B cell (primary cell): ENCODE data around the gene KIAA1217. TPM values are rescaled to one million over a fixed set of nuclear protein-coding genes. Genes with fewer than 3 reads are reported as not detected.

Experiments
- ATAC-seq: fragments of 200-7000 bp; cut with Tn5 transposase; one replicate; pipeline ENCODE4 v1.10.0; 2021; ENCODE audit warnings: low read depth, mild to moderate bottlenecking, moderate number of reproducible peaks, moderate library complexity
- CTCF ChIA-PET: fragments of 350-600 bp; sonication (Branson Sonifier 250); formaldehyde crosslinking; loops from one replicate; lab custom pipeline; 2021; ENCODE audit warnings: antibody characterized with exemption, inconsistent platforms; lab: Charles Lee
- POLR2A ChIA-PET: fragments of 350-600 bp; sonication (Branson Sonifier 250); formaldehyde crosslinking; loops from one replicate; lab custom pipeline; 2021; ENCODE audit warnings: antibody characterized with exemption; lab: Charles Lee
- DNase-seq: peaks from one replicate; pipeline ENCODE4 v3.0.0; 2013
- H2AFZ ChIP-seq: 2 replicates; pipeline ENCODE4 v1.6.1; 2012; ENCODE audit warnings: mild to moderate bottlenecking, low read depth, low read length; ENCODE audit not compliant: insufficient read depth, poor library complexity, severe bottlenecking
- H3K27ac ChIP-seq, 2 donors: 1 replicate in 1 of 2; 2 replicates in 1 of 2; pipeline ENCODE4 v1.5.1; 2012 to 2013; ENCODE audit warnings: low read length in 2 of 2, mild to moderate bottlenecking in 2 of 2, moderate library complexity in 1 of 2
- H3K27me3 ChIP-seq, 4 experiments: fragments of 200-600 bp in 1 of 4; sonication (generic) in 1 of 4; replicated peaks in 1 of 4; 1 replicate in 2 of 4; 2 replicates in 2 of 4; pipeline versions ENCODE4 v1.6.1 to v1.7.0; 2013 to 2016; ENCODE audit warnings: low read length in 3 of 4, mild to moderate bottlenecking in 2 of 4, mixed read lengths in 1 of 4, moderate library complexity in 1 of 4; ENCODE audit not compliant: insufficient read depth in 4 of 4, control insufficient read depth in 3 of 4; ENCODE audit errors: control extremely low read depth in 1 of 4
- H3K36me3 ChIP-seq, 2 experiments: replicated peaks in 1 of 2; 1 replicate in 1 of 2; 2 replicates in 1 of 2; pipeline versions ENCODE4 v1.6.1 to v1.7.1; 2013; ENCODE audit warnings: low read length in 1 of 2; ENCODE audit not compliant: insufficient read depth in 2 of 2, control insufficient read depth in 1 of 2; ENCODE audit errors: control extremely low read depth in 1 of 2, extremely low read depth in 1 of 2
- H3K4me1 ChIP-seq, 2 donors: fragments of 200-600 bp in 1 of 2; sonication (generic) in 1 of 2; 1 replicate in 1 of 2; 2 replicates in 1 of 2; pipeline versions ENCODE4 v1.5.1 to v1.6.1; 2013 to 2017; ENCODE audit warnings: low read length in 2 of 2; ENCODE audit not compliant: control insufficient read depth in 2 of 2, insufficient read depth in 2 of 2
- H3K4me2 ChIP-seq: replicated peaks from 2 replicates; pipeline ENCODE3; 2012; ENCODE audit warnings: mild to moderate bottlenecking, low read depth, low read length; ENCODE audit not compliant: poor library complexity, severe bottlenecking
- H3K4me3 ChIP-seq, 5 experiments: fragments of 200-600 bp in 1 of 5; sonication (generic) in 1 of 5; 1 replicate in 3 of 5; 2 replicates in 2 of 5; pipeline versions ENCODE4 v1.5.1 to v1.7.0; 2011 to 2016; ENCODE audit warnings: low read length in 4 of 5, mild to moderate bottlenecking in 4 of 5, low read depth in 2 of 5, control low read depth in 1 of 5, moderate library complexity in 1 of 5; ENCODE audit not compliant: insufficient read depth in 1 of 5; ENCODE audit errors: control extremely low read depth in 1 of 5, extremely low read depth in 1 of 5
- H3K79me2 ChIP-seq: fragments of 200-600 bp; sonication (generic); one replicate; pipeline ENCODE4 v1.6.0; 2016; ENCODE audit warnings: low read length; ENCODE audit not compliant: control insufficient read depth, insufficient read depth
- H3K9ac ChIP-seq: fragments of 200-600 bp; sonication (generic); 2 replicates; pipeline ENCODE4 v1.6.1; 2017; ENCODE audit warnings: mild to moderate bottlenecking, low read length, moderate library complexity
- H3K9me3 ChIP-seq, 3 donors: one replicate each; pipeline versions ENCODE4 v1.6.1 to v1.7.1; 2013; ENCODE audit warnings: low read length in 2 of 3; ENCODE audit not compliant: control insufficient read depth in 2 of 3, insufficient read depth in 1 of 3; ENCODE audit errors: control extremely low read depth in 1 of 3
- H4K20me1 ChIP-seq: 2 replicates; pipeline ENCODE4 v1.6.0; 2012; ENCODE audit warnings: mild to moderate bottlenecking, low read length; ENCODE audit not compliant: insufficient read depth, control insufficient read depth, poor library complexity, severe bottlenecking
- H3K27ac Mint-ChIP-seq: one replicate; pipeline ENCODE4 v1.8.0; 2021; ENCODE audit warnings: mixed read lengths
- H3K27me3 Mint-ChIP-seq: one replicate; pipeline ENCODE4 v1.8.0; 2021; ENCODE audit warnings: mixed read lengths
- H3K4me1 Mint-ChIP-seq: one replicate; pipeline ENCODE4 v1.8.0; 2021; ENCODE audit warnings: mixed read lengths
- H3K4me3 Mint-ChIP-seq: one replicate; pipeline ENCODE4 v1.8.0; 2021; ENCODE audit warnings: mixed read lengths
- H3K9me3 Mint-ChIP-seq: one replicate; pipeline ENCODE4 v1.8.0; 2022; ENCODE audit warnings: mixed read lengths; ENCODE audit not compliant: insufficient read depth
- EZH2 ChIP-seq: IDR thresholded peaks from 2 replicates; pipeline ENCODE4 v1.6.1; 2012; ENCODE audit warnings: borderline replicate concordance, low read depth, mild to moderate bottlenecking, moderate library complexity, low read length; ENCODE audit not compliant: insufficient read depth, poor library complexity, severe bottlenecking
- WGBS: methylation state at CpG from one replicate; pipeline ENCODE4 v1.1.5; 2013; ENCODE audit warnings: missing lambda C conversion rate; ENCODE audit not compliant: insufficient coverage; 5-methylcytosine and 5-hydroxymethylcytosine counted together
- intact Hi-C: fragments of 100-400 bp; cut with micrococcal nuclease; formaldehyde crosslinking; loops from one replicate; pipeline ENCODE4 v1.10.0; 2022
- polyA plus RNA-seq: library from polyadenylated mRNA; depleted of rRNA; stranded (reverse); fragments of >200 nt; gene quantifications from 2 replicates; pipeline ENCODE4 v1.2.3, GENCODE V29; 2012
- total RNA-seq, 2 donors: library from RNA; stranded (reverse); fragments of 120-200 nt in 1 of 2; gene quantifications; 1 replicate in 1 of 2; 2 replicates in 1 of 2; pipeline versions ENCODE4 v1.2.3 to v1.2.4, GENCODE V29; 2013 to 2022
- TF ChIP-seq, protein P1 (sequence below): fragments of 200-600 bp; IDR thresholded peaks from one replicate; pipeline ENCODE4 v1.8.0; 2022; ENCODE audit warnings: antibody characterized with exemption, mild to moderate bottlenecking

KIAA1217 gene
- total and polyA plus RNA-seq, 2 donors (not counting 1 experiment from before 2014, with no cell fraction given) = 0.67 TPM; not detected in 1

DNA sequence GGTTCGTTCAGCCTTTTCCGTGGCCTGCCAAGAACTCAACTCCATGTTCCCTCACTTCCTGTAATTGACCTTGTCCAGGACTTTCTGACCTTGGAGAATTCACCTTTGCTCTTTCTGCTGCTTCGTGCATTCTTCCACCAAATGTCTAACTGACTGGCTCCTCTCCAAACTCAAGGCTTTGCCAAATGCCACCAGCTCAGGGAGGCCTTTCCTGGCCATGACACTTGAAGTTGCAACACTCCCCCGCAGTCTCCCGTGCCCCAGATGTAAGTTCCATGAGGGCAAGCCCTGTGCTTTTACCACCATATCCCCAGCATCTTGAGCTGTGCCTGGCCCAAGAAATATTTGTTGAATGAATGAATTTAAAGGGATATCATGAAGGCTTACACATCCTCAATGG is 276.4 kb downstream of the KIAA1217 start:
- Histone ChIP-seq H3K4me3 (no peak overlapping the region), H3K36me3 (no peaks in the 10 kb centered on the region), H2AFZ (no peak overlapping the region), H4K20me1 (no peaks in the 10 kb centered on the region), H3K9ac (no peak overlapping the region), H3K4me2 (no peak overlapping the region), H3K4me1 (no peaks in the 10 kb centered on the region), H3K79me2 (no peaks in the 10 kb centered on the region), H3K27ac (no peak overlapping the region), H3K9me3 (no peaks in the 10 kb centered on the region), H3K27me3 (no peaks in the 10 kb centered on the region)
- ChIA-PET POLR2A (no interaction called here), CTCF (no interaction called here)
- ATAC-seq = no peak
- intact Hi-C loops = no loop called here
- WGBS = 87% methylated on average over 4 of the region's 5 CpGs
- DNase-seq = no peak
- Mint-ChIP-seq H3K4me3 (no peak overlapping the region), H3K27ac (no peak overlapping the region), H3K27me3 (no peaks in the 10 kb centered on the region), H3K4me1 (no peaks in the 10 kb centered on the region), H3K9me3 (no peaks in the 10 kb centered on the region)
- TF ChIP-seq EZH2 = no peak
- TF ChIP-seq, protein P1, sequence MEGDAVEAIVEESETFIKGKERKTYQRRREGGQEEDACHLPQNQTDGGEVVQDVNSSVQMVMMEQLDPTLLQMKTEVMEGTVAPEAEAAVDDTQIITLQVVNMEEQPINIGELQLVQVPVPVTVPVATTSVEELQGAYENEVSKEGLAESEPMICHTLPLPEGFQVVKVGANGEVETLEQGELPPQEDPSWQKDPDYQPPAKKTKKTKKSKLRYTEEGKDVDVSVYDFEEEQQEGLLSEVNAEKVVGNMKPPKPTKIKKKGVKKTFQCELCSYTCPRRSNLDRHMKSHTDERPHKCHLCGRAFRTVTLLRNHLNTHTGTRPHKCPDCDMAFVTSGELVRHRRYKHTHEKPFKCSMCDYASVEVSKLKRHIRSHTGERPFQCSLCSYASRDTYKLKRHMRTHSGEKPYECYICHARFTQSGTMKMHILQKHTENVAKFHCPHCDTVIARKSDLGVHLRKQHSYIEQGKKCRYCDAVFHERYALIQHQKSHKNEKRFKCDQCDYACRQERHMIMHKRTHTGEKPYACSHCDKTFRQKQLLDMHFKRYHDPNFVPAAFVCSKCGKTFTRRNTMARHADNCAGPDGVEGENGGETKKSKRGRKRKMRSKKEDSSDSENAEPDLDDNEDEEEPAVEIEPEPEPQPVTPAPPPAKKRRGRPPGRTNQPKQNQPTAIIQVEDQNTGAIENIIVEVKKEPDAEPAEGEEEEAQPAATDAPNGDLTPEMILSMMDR = no peak

GRCh38 chr10:24488631-24489030 is 279.7 kb downstream of the KIAA1217 start:
- H3K4me3 ChIP-seq = no peak overlapping the region
- CTCF ChIA-PET = interaction anchor here (0.5 kb wide), 1 partner anchor 108 kb away, joined by 4 read pairs; no protein-coding TSS in a partner anchor
- H2AFZ ChIP-seq = no peak overlapping the region
- Mint-ChIP-seq H3K4me1 (no peaks in the 10 kb centered on the region), H3K27me3 (peaks cover 3% of the 10 kb centered on the region), H3K4me3 (no peak overlapping the region), H3K9me3 (no peaks in the 10 kb centered on the region), H3K27ac (no peak overlapping the region)
- H3K27me3 ChIP-seq = no peaks in the 10 kb centered on the region
- H3K27ac ChIP-seq = no peak overlapping the region
- H3K4me1 ChIP-seq = no peaks in the 10 kb centered on the region
- no peaks in the 10 kb centered on the region for H4K20me1 ChIP-seq
- no peak overlapping the region for H3K9ac ChIP-seq
- peaks cover 0 to under 1% (median 0%) of the 10 kb centered on the region in 3 donors for H3K9me3 ChIP-seq
- WGBS = 66% methylated on average over 5 of the region's 5 CpGs
- intact Hi-C loops = no loop called here
- no peak overlapping the region for H3K4me2 ChIP-seq
- H3K36me3 ChIP-seq = no peaks in the 10 kb centered on the region
- POLR2A ChIA-PET = no interaction called here
- ATAC-seq = no peak
- no peak for DNase-seq
- H3K79me2 ChIP-seq = no peaks in the 10 kb centered on the region
- TF ChIP-seq, protein P1 = no peak
- TF ChIP-seq EZH2 = no peak
